HG03520 (cell line): ENCODE measurements around the gene FMNL2.

Experiments used
- ATAC-seq: cut with Tn5 transposase; IDR thresholded peaks from one replicate; pipeline ENCODE4 v1.9.1; 2021; ENCODE audit warnings: mild to moderate bottlenecking, moderate library complexity; ENCODE audit not compliant: unreplicated experiment

The FMNL2 gene

DNA sequence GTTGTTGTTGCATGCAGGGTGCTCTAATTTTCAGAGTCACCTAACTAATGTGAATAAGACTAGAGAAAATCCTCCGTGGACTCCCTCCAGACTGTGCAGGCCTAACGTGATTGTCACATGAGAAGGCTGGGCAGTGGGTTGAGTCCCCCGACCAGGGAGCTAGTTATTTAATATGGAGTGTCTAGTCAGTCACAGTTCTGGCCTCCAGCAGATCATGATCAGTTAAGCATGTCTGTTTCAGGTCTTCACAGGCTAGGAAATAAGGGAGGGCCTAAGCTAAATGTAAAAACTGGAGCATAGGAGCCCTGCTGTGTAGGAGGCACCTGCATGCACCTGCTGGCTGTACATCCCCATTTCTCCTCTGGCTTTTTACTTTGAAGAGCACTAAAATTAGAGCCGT lies 295.5 kb downstream of the FMNL2 start:
- no peak for ATAC-seq

DNA sequence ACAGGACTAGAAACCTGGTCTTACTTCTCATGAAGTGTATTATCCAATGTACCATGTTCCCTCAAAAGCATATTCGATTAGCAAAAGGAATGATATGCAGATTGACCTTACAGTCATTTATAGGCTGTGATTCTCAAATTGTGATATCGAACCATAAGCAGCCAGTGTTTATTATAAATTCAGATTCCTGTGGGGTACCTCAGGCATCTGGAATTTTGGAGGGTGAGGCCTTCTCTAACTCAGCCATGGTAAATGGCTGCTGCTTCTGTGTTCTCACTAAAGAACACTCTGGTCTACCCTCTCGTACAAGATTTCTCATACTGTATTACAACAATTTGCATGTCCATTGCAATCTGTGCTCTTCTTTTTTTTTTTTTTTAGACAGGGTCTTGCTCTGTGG lies 297.8 kb downstream of the FMNL2 start:
- no peak for ATAC-seq

DNA sequence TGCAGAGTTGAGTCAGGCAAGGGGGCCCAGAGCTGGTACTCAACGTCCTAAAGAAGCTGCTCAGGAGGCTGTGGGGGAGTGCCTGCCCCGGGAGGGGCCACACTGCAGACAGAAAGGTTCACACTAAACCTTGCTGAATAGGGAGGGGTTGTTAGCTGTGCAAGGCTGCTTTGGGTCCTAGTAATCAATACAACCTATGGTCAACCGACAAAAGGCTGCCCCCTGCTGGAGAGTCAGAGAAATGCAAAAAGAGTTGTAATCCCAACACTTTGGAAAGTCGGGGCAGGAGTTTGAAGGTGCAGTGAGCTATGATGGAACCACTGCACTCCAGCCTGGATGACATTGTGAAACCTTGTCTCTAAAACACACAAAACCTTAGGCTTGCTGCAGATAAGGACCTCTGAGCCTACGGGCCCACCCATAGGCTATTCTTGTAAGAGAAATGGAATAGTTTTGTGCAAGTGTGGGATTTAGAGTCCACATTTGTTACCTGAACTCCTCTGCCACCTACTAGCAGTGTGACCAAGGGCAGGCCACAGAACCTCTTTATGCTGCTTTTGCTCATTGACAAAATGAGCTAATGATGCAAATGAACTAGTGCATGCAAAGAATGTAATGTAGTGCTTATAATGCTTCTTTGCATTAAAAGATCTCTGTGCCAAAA lies 300.8 kb downstream of the FMNL2 start:
- ATAC-seq, result no peak

DNA sequence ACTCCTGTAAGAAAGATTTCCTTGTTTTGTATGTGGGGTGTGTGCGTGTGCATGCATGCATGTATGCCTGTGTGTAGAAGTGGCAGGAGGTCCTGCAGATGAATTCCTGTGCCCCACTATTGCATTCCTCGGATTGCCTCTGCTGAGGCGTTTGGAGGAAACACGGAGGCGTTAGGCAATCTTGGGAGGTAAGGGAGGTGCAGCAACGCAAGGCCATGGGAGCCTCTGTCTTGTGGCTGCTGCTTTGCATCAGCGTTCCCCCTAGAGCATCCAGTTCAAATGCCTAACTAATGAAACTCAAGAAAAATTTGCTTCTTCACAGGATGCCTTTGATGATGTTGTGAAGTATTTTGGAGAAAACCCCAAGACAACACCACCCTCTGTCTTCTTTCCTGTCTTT lies 302.3 kb downstream of the FMNL2 start:
- no peak for ATAC-seq

DNA sequence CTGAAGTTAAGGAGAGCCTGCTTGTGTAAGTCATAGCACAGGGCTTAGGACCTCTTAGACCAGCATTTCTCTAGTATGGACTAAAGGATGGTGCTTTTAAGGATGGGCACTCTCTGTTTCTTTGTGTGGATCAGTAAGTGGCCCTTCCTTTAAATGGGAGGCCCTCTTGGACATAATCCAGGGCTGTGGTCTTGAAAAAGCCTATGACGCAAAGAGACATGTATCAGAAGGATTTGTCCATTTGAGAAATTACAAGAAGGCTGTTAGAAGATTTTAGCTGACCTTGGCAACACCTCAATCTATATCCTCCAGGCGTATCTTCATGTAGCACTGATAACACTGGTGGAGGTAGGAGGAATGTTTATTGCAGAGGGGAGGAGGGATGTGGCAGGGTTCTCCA lies 303.1 kb downstream of the FMNL2 start:
- no peak for ATAC-seq

DNA sequence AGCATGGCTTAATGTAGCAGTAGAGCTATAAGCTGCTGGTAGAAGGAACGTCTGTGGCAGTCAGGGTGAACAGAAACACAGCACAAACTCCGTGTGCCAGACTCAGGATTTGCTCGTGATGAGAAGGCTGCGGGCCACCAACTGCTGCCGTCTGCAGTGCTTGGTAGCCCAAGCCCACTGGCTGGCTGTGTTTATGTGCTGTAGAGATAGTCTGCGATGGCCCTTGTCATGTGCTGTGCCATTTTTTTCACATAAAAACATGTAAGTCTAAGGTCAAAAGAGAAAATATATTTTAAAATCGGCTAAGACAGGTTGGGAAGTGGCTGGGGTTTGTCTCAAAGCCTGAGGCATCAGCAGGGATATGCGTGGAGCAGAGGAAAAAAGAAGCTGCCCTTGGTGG lies 303.6 kb downstream of the FMNL2 start:
- no peak for ATAC-seq

DNA sequence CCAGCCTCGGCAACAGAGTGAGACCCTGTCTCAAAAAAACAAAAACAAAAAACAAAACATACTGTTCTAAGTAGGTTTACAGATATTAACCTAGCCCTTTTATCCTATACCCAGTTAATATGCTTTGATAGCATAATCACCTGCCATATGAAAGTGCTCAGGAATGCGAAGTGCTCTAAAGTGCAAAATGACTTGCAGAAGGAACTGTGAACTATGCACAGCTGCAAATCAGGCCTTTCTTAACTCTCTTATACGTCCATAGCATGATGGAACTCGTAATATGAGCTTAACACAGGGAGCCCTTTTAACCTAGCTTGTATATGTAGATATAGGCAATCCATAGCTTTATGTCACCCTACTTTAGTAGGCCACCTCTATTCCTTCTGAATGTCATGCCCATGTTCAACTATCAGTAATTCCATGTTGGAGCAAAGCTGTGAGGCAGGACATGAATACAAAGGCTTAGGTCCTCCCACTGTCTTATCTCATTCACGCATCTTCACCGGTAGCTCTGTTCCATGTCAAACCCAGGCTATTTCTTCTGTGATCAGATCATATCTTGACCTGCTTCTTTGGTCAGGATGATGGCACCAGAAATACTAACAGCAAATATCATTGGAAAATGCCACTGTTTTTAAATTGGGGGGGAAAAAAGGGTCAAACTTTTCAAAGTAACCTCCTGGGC lies 309.4 kb downstream of the FMNL2 start:
- no peak for ATAC-seq

DNA sequence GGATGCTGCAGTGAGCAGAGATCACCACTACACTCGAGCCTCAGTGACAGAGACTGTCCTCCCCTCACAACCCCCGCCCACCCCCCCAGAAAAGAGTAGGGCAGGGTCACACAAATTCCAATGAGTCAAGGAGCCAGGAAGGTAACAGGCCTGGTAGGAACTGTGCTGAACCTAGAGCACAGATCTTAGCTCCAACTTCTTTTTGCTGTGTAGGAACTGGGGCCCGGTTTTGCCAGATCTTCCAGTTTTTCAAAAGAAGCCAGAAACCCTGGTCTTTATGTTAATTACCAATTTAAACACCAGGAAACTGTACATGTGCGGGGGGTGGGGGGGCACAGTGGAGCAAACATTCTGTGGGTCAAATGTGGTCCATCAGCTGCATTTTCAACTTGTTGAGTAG lies 311.3 kb downstream of the FMNL2 start:
- no peak for ATAC-seq

DNA sequence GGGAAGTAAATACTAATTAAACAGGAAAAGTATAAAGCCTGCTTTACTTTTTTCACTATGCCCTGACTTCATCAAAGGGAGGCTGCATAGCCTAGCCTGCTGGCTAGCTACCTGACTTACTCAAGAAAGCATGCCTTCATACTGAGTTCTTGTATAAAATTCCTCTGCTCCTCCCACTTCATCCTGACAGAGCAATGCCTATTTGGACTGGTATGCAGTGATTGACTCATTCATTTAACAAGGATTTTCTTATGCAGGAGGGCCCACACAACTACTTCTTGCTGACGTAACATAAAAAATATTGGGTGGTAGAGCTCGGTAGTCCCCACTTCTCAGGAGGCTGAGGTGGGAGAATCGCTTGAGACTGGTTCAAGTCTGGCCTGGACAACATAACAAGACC lies 311.8 kb downstream of the FMNL2 start:
- ATAC-seq, result no peak

DNA sequence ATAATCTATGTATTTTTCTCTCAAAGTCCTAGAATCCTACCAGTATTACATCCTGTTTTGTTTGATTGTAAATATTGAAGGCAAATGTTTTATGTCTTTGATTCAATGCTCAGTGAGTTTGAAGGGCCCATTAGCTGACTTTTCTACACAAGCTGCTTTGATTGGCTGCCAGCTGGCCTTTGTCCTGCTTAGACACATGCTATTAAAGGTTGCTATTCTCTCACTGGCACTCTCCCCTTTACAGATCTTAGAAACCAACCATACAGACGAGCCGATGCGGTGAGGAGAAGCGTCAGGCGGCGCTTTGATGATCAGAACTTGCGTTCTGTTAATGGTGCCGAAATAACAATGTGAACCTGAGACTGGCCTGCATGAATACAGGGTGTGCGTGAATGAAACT lies 312.6 kb downstream of the FMNL2 start:
- no peak for ATAC-seq

DNA sequence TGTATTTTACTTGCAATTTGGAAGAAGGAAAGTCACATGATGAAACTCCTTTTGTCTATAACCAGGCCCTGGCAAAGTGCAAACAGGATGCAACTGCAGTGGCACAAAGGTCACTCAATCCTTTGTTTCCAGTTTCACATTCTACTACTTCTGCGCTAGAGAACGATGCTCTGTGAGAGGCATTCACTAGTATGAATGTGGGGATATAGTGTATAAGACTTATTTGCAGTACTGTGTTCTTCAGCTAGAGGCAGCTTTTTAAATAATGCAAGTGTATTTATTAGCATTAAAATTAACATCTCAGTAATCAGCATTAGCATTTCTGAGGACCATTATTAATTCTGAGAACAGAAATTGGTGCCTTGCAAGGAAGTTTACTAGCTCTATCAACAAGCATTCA lies 313.4 kb downstream of the FMNL2 start:
- no peak for ATAC-seq

DNA sequence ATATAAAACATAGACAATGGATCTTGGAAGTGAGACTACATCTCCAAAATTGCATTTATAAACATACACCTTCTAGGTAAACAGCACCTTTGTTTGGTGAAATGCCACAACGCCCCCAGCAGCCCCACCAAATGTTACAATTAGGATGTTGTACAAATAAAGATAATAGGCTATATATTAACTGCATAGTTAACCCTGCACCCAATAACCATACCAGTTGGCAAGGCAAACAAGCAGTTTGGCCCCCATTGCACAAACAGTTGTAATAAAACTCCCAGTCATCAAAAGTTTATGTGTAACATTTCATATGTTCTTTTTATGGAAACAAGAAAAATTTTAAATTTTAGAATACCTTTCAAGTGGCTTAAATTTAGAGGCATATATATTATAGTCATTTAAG lies 315.0 kb downstream of the FMNL2 start:
- ATAC-seq, result no peak

DNA sequence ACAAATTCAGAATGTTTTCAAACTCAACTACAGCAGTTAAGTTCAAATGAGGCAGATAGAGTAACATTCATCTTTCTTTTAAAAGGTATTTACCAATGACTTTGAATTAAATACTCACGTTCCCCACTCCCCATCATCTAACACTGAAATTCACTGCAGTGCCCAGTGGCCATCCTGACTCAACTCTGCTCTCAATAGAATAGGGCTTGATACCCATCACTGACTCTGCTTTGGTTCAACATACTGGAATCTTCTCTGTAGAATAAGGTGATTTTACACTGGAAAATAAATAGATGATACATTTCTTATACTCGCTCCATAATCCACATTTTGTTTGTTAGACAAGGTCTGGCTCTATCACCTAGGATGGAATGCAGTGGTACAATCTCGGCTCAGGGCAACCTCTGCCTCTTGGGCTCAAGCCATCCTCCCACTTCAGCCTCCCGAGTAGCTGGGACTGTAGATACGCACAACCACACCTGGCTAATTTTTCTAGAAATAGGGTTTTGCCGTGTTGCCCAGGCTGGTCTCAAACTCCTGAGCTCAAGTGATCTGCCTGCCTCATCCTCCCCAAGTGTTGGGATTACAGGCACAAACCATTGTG lies 315.9 kb downstream of the FMNL2 start:
- no peak for ATAC-seq

DNA sequence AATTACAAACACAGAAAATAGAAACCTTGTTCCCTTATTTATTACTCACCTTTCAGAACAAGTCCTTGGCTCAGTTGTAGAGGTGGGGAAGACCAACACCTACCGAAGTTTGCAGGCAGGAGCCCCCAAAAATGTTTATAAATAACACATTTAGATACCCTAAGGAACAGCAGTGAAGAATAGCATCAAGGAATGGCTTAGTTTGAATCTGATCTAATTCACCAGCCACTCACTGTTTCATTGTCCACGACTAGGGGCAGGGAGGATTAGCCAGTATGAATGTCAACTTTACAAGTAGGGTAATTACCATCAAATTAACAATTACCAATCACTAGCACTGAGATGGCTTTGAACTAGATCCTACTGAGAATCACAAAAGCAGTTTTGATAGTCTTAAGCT lies 316.9 kb downstream of the FMNL2 start:
- no peak for ATAC-seq

DNA sequence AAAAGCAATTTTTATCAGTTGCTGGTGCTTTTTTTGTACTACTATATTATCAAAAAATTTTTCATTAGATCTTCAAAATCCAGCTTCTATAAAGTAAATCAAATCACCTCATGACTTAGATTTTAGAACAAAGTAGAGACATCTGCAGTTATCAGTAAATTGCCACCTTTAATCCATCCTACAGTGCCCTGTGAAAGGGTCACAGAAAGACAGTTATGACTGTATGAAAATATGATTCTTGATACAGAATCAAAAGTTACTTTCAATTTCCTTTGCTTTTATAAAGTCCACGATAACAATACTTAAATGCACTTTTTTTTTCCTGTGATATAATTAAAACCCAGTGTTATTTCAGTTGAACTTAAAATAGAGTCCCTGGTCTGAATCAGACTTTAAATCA lies 320.9 kb downstream of the FMNL2 start:
- ATAC-seq, result no peak

DNA sequence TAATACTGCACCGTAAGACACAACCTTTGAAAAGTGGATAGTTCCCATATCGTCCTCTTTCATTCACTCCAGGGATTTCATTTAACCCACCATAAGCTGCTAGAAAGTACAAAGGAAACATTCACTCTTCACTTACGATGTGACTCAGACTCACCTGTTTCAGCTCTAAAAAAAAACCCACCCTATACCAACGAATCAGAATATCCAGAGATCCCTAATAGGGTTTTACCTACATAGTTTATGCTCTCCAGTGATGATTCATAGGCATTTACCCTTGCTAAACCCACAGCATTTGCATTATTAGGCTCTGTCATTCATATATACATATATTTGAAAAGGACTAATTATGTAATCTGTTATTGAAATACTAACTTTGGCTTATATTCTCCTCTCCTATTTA lies 322.1 kb downstream of the FMNL2 start:
- ATAC-seq, result no peak

DNA sequence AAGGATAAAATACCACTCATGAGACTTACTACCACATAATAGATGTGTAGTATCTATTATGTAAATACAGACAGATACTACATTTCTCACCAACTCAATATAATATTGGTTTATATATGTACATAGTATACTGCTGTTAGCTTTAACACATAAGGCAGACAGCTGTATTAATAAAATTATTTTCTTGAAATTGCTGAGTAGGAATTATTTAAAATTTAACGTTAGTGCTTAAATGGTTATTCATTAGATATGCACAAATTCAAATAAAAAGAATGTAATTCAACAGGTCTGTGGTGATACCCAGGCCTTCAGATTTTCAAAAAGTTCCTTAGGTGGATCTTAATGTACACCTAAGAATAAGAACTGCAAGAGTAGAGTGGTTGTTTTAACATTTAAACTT lies 323.2 kb downstream of the FMNL2 start:
- ATAC-seq, result no peak

DNA sequence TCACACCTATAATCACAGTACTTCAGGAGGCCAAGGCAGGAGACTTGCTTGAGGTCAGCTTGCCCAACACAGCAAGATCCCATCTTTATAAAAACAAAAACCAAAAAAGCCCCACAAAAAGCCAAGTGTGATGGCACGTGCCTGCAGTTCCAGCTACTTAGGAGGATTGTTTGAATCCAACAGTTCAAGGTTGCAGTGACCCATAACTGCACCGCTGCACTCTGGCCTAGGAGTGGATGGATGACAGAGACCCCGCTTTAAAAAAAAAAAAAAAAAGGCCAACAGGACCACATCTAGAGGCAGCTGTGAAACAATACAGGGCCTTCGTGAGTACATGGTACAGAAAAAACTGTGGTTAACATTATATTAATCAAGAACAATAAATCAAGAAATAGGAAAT lies 326.1 kb downstream of the FMNL2 start:
- ATAC-seq, result no peak

DNA sequence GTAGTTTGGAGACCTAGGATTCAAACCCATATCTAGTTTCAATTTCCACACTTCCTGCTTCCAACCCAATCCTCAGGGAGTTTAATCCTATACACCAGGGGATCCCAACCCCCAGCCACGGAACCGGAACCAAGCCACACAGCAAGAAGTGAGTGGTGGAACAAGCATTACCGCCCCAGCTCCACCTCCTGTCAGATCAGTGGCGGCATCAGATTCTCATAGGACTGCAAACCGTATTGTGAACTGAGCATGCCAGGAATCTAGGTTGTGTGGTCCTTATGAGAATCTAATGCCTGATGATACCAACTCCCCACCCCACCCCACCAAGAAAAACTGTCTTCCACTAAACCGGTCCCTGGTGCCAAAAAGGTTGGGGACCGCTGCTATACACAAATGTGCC lies 329.8 kb downstream of the FMNL2 start:
- no peak for ATAC-seq

DNA sequence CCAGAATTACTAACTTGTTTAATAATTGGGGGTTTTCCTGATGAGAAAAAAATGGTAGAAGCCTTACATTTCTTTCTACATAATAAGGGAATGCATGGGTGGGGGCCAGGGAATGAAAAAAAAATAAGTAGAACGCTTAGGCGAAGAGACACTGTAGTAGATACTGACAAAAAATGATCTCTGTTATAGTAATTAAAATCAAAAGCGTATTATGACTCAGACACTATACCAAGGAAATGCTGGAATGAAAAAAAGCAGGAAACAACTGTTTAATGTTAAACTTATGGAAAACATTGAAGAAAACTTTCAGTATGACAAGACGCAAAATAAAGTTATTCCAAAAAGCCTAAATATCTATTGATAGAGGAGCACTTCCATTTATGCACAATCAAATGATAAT lies 339.4 kb downstream of the FMNL2 start:
- ATAC-seq, result no peak

DNA sequence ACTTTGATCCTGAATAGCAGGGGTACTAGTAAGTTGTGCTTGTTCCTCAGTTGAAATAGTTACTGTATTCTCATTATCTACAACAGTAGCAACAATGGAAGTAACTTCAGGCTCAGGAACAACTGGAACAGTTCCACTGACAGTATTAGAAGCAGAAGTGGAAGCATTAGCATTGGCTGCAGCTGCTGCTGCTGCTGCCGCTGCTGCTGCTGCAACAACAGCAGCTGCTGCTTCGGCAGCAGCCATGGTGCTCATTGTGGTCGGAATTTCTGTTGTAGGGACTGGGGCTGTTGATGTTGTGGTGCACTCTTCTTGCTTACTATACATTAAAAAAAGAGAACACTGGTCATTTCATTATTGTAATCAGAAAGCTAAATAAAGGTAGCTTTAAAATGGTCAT lies 341.5 kb downstream of the FMNL2 start:
- no peak for ATAC-seq

DNA sequence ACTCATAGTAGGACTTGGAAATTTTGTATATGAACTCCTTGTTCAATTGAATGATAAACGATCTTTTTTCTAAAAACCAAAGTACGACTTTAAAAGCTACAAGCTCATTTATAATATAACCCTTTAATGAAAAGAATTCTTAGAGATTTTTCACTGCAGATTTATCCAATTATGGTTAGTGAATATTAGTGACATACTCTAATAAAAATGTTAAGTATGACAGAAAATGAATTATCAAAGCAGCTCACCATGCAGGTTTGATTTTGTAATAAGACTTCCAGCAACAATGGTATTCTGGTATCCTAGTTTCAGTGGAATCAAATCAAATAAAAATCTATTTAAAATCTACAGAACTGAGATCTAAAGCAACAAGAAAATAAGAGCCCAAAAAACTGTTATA lies 343.8 kb downstream of the FMNL2 start:
- ATAC-seq, result no peak

DNA sequence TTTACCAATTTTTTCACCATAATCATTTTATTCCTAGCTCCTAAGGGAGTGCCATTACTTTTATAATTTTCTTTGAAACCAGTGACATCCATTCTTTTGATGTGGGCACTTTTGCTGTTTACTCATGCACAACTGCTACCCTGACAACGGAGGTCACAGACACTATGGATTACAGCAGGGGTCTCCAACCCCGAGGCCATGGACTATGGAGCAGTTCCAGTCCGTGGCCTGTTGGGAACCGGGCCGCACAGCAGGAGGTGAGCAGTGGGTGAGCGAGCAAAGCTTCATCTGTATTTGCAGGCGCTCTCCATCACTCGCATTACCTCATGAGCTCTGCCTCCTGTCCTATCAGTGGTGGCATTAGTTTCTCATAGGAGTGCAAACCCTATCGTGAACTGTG lies 347.7 kb downstream of the FMNL2 start:
- no peak for ATAC-seq
